ENCODE measurements around the gene TMEM52.

- TF ChIP-seq, protein P1, sequence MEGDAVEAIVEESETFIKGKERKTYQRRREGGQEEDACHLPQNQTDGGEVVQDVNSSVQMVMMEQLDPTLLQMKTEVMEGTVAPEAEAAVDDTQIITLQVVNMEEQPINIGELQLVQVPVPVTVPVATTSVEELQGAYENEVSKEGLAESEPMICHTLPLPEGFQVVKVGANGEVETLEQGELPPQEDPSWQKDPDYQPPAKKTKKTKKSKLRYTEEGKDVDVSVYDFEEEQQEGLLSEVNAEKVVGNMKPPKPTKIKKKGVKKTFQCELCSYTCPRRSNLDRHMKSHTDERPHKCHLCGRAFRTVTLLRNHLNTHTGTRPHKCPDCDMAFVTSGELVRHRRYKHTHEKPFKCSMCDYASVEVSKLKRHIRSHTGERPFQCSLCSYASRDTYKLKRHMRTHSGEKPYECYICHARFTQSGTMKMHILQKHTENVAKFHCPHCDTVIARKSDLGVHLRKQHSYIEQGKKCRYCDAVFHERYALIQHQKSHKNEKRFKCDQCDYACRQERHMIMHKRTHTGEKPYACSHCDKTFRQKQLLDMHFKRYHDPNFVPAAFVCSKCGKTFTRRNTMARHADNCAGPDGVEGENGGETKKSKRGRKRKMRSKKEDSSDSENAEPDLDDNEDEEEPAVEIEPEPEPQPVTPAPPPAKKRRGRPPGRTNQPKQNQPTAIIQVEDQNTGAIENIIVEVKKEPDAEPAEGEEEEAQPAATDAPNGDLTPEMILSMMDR (CRISPR knock-in tag; IDR thresholded peaks at IDR 0.05): peak; percentile 98
- peak; percentile 91 for TF ChIP-seq JUND (CRISPR knock-in tag; IDR thresholded peaks at IDR 0.05)
- no peak for TF ChIP-seq ZNF362 (CRISPR knock-in tag; IDR thresholded peaks at IDR 0.05; ENCODE audit: borderline replicate concordance)
- TF ChIP-seq, protein P2, sequence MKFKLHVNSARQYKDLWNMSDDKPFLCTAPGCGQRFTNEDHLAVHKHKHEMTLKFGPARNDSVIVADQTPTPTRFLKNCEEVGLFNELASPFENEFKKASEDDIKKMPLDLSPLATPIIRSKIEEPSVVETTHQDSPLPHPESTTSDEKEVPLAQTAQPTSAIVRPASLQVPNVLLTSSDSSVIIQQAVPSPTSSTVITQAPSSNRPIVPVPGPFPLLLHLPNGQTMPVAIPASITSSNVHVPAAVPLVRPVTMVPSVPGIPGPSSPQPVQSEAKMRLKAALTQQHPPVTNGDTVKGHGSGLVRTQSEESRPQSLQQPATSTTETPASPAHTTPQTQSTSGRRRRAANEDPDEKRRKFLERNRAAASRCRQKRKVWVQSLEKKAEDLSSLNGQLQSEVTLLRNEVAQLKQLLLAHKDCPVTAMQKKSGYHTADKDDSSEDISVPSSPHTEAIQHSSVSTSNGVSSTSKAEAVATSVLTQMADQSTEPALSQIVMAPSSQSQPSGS (CRISPR knock-in tag; IDR thresholded peaks at IDR 0.05): 0 out of 2 replicates have a peak, but pooled peaks have one; percentile 30
- peak; percentile 94 for TF ChIP-seq ZNF501 (CRISPR knock-in tag; IDR thresholded peaks at IDR 0.05)
Measured at GRCh38 chr1:1959840-1960479, 40.9 kb upstream of the TMEM52 start.
